SU-DHL-6 (cell line): Measurements from ENCODE around the gene TBC1D8.

Experiments used
- H2AFZ ChIP-seq: fragments of 200-600 bp; sonication (generic); 2 replicates; pipeline ENCODE4 v1.6.1; 2014; ENCODE audit warnings: low read depth, mild to moderate bottlenecking, moderate library complexity, mixed read lengths, antibody characterized with exemption, low read length; ENCODE audit not compliant: severe bottlenecking
- H3F3A ChIP-seq: fragments of 200-600 bp; shearing (Covaris generic); 2 replicates; pipeline ENCODE4 v1.6.0; 2016; ENCODE audit warnings: antibody characterized with exemption, mild to moderate bottlenecking; ENCODE audit not compliant: insufficient read depth
- H3K27ac ChIP-seq: fragments of 200-600 bp; sonication (generic); 2 replicates; pipeline ENCODE4 v1.5.1; 2016; ENCODE audit warnings: low read depth, mild to moderate bottlenecking, low read length, moderate library complexity, mixed read lengths
- H3K27me3 ChIP-seq: fragments of 200-600 bp; sonication (generic), shearing (Covaris generic); 2 replicates; pipeline ENCODE4 v1.6.0; 2014; ENCODE audit warnings: mild to moderate bottlenecking, low read length
- H3K36me3 ChIP-seq: fragments of 200-600 bp; sonication (generic); 2 replicates; pipeline ENCODE4 v1.6.1; 2014; ENCODE audit warnings: mild to moderate bottlenecking, low read length, mixed read lengths
- H3K4me2 ChIP-seq: fragments of 300-600, 200-600 bp; shearing (Covaris generic), sonication (generic); 2 replicates; pipeline ENCODE4 v1.6.0; 2014; ENCODE audit warnings: low read length, low read depth, mild to moderate bottlenecking; ENCODE audit not compliant: poor library complexity, severe bottlenecking
- H3K4me3 ChIP-seq: fragments of 200-600 bp; sonication (generic); 2 replicates; pipeline ENCODE4 v1.5.1; 2014; ENCODE audit warnings: antibody characterized with exemption, low read length, mild to moderate bottlenecking, mixed read lengths; ENCODE audit not compliant: insufficient read depth, poor library complexity, severe bottlenecking
- H3K79me2 ChIP-seq: fragments of 200-600 bp; sonication (generic); 2 replicates; pipeline ENCODE4 v1.6.1; 2014; ENCODE audit warnings: mild to moderate bottlenecking, low read length, moderate library complexity; ENCODE audit not compliant: insufficient read depth
- H3K9ac ChIP-seq: fragments of 200-600 bp; sonication (generic); 2 replicates; pipeline ENCODE4 v1.7.0; 2014; ENCODE audit warnings: mild to moderate bottlenecking, low read length
- H3K9me2 ChIP-seq: fragments of 200-600 bp; sonication (generic); replicated peaks from 2 replicates; pipeline ENCODE4 v1.6.1; 2014; ENCODE audit warnings: low read length; ENCODE audit not compliant: insufficient read depth
- H3K9me3 ChIP-seq: fragments of 200-600 bp; sonication (generic); 2 replicates; pipeline ENCODE4 v1.6.1; 2014; ENCODE audit warnings: low read length, mixed read lengths; ENCODE audit not compliant: insufficient read depth
- H4K20me1 ChIP-seq: fragments of 200-600 bp; sonication (generic); 2 replicates; pipeline ENCODE4 v1.6.1; 2014; ENCODE audit warnings: low read depth, mild to moderate bottlenecking, antibody characterized with exemption, low read length, moderate library complexity, mixed read lengths
- CTCF ChIP-seq: fragments of 200-600 bp; sonication (generic); IDR thresholded peaks from one replicate; pipeline ENCODE4 v1.5.1; 2017; ENCODE audit warnings: antibody characterized with exemption, mild to moderate bottlenecking, low read length, moderate library complexity; ENCODE audit not compliant: insufficient read depth, poor library complexity, severe bottlenecking
- EZH2phosphoT487 ChIP-seq: fragments of 200-600 bp; sonication (generic), shearing (Covaris generic); conservative IDR thresholded peaks from 2 replicates; pipeline ENCODE4 v1.6.1; 2018; ENCODE audit warnings: mild to moderate bottlenecking, antibody characterized with exemption, low read length, moderate library complexity, mixed read lengths

TBC1D8 gene

GRCh38 chr2:101115664-101116063, 35.5 kb downstream of the TBC1D8 start:
- no peak overlapping the region for H2AFZ ChIP-seq
- H3K4me2 ChIP-seq: no peak overlapping the region
- H3K27ac ChIP-seq: no peak overlapping the region
- H3K9me3 ChIP-seq: no peaks in the 10 kb centered on the region
- H3K9ac ChIP-seq: no peak overlapping the region
- no peak overlapping the region for H3K4me3 ChIP-seq
- no peaks in the 10 kb centered on the region for H4K20me1 ChIP-seq
- no peaks in the 10 kb centered on the region for H3F3A ChIP-seq
- H3K79me2 ChIP-seq: no peaks in the 10 kb centered on the region
- no peaks in the 10 kb centered on the region for H3K9me2 ChIP-seq
- TF ChIP-seq CTCF: no peak
- no peak for TF ChIP-seq EZH2phosphoT487
- H3K27me3 ChIP-seq: no peaks in the 10 kb centered on the region
- no peaks in the 10 kb centered on the region for H3K36me3 ChIP-seq

GRCh38 chr2:101114815-101115214, 36.4 kb downstream of the TBC1D8 start:
- no peak overlapping the region for H3K4me2 ChIP-seq
- TF ChIP-seq CTCF (no peak), EZH2phosphoT487 (no peak)
- H3K9me2 ChIP-seq: no peaks in the 10 kb centered on the region
- no peak overlapping the region for H2AFZ ChIP-seq
- no peaks in the 10 kb centered on the region for H3K9me3 ChIP-seq
- H3K79me2 ChIP-seq: no peaks in the 10 kb centered on the region
- H3K27ac ChIP-seq: no peak overlapping the region
- H3K36me3 ChIP-seq: no peaks in the 10 kb centered on the region
- no peaks in the 10 kb centered on the region for H4K20me1 ChIP-seq
- H3K27me3 ChIP-seq: no peaks in the 10 kb centered on the region
- no peaks in the 10 kb centered on the region for H3F3A ChIP-seq
- no peak overlapping the region for H3K9ac ChIP-seq
- H3K4me3 ChIP-seq: no peak overlapping the region

GRCh38 chr2:101114268-101114783, 36.9 kb downstream of the TBC1D8 start:
- Histone ChIP-seq H3K4me3 (no peak overlapping the region), H3K9me3 (no peaks in the 10 kb centered on the region), H3K9ac (no peak overlapping the region), H3K79me2 (no peaks in the 10 kb centered on the region), H3K27me3 (no peaks in the 10 kb centered on the region), H2AFZ (no peak overlapping the region), H3K27ac (no peak overlapping the region), H3K4me2 (no peak overlapping the region), H3K9me2 (no peaks in the 10 kb centered on the region), H3K36me3 (no peaks in the 10 kb centered on the region), H3F3A (no peaks in the 10 kb centered on the region), H4K20me1 (no peaks in the 10 kb centered on the region)
- TF ChIP-seq EZH2phosphoT487: no peak
- no peak for TF ChIP-seq CTCF
